HG02938 (cell line): ENCODE data around the gene VLDLR.
"Not testable (repeated sequence)": the region's sequence is repeated elsewhere in the genome, so short reads cannot be mapped to it uniquely, and the experiment has no call there.

ENCODE experiments used
- ATAC-seq: cut with Tn5 transposase; IDR thresholded peaks from one replicate; pipeline ENCODE4 v1.9.1; 2021; ENCODE audit warnings: mild to moderate bottlenecking, moderate library complexity; ENCODE audit not compliant: unreplicated experiment

VLDLR gene

DNA sequence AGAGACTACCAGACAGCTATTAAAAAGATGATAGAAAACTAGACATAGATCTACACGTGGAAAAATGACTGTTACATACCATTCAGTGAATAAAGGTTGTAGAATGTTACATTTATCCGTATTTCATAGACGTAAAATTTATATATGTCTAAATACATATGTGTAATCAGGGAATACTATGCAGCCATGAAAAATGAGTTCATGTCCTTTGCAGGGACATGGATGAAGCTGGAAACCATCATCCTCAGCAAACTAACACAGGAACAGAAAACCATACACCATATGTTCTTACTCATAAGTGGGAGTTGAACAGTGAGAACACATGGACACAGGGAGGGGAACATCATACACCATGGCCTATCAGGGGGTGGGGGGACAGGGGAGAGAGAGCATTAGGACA is 85.7 kb downstream of the VLDLR start:
- ATAC-seq: not testable (repeated sequence)
